ENCODE measurements around the gene BIRC2.

BIRC2 gene

DNA sequence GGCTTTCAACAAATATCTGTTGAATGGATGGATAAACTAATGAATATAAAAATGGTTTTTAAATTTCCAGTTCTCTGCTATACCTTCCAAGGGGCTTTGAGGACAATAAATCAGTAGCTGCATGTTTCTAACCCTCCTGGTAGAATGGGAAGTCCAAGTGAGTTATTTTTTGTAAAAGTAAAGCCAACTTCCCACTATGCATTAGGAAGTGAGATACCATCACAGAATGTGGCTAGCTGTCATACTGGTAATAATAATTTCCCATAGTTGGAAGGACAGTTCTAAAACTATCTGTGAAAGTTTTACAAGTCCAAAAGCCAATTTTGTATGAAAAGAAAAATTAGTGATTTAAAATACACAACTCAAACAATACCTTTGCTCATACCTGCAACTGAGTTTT, 55.5 kb downstream of the BIRC2 start:
- no peak for DNase-seq (ENCODE audit: low spot score)

GRCh38 chr11:102405501-102405900, 58.5 kb downstream of the BIRC2 start:
- DNase-seq (ENCODE audit: low spot score): no peak

- no peak for DNase-seq (ENCODE audit: low spot score)
These were observed 59.1 kb downstream of the BIRC2 start for GRCh38 chr11:102406099-102406498.

DNA sequence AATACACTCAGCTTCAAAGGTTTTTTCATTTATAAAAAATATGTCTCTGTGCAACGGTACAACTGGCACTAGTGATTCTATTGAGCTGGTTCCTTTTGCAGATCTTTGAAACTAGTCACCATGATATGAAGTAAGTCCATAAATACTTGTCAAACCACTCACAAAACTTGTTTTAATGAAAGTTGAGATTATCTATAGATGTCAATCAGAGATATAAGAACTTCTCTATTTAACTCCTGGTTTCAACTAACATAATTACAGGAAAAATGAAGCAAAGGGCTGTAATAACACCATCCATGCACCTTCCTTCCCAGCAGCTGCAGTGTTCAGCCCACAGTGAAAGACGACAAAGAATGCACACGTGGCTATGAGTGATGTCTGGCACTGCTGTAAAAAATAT, 60.9 kb downstream of the BIRC2 start:
- no peak for DNase-seq (ENCODE audit: low spot score)

- no peak for DNase-seq (ENCODE audit: low spot score)
These were observed 61.3 kb downstream of the BIRC2 start for GRCh38 chr11:102408339-102408738.

DNA sequence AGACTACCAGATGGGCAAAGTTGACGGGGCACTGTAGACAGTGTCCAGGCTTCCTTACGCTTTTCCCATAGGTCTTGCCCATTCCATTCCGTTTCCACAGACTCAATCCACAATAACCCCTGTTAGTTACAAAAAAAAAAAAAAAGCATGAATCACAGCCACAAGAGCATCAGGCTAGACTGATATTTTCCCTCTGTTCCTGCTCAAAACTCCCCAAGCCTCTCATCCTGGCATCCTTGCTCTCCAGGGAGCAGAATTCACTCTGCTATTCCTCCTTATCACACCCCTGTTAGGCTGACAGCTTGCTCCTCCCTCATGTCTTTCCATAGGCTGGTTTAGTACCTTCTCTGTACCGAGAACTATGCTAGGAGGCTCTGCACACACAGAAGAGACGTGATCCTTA, 63.4 kb downstream of the BIRC2 start:
- DNase-seq (ENCODE audit: low spot score): no peak

- DNase-seq (ENCODE audit: low spot score): no peak
These were observed 64.1 kb downstream of the BIRC2 start for GRCh38 chr11:102411142-102411541.

- DNase-seq (ENCODE audit: low spot score): no peak
These were observed 66.5 kb downstream of the BIRC2 start for GRCh38 chr11:102413497-102413896.

- DNase-seq (ENCODE audit: low spot score): no peak
These were observed 67.5 kb downstream of the BIRC2 start for GRCh38 chr11:102414559-102414958.

GRCh38 chr11:102415304-102415916, 68.4 kb downstream of the BIRC2 start:
- no peak for DNase-seq (ENCODE audit: low spot score)

DNA sequence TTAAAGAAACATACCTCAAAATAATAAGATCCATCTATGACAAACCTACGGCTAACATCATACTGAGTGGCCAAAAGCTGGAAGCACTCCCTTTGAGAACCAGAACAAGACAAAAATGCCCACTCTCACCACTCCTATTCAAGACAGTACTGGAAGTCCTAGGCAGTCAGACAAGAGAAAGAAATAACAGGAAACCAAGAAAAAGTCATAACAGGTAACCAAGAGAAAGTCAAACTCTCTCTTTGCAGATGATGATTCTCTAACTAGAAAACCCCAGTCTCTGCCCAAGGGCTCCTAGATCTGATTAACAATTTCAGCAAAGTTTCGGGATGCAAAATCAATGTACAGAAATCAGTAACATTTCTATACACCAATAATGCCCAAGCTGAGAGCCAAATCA, 70.0 kb downstream of the BIRC2 start:
- no peak for DNase-seq (ENCODE audit: low spot score)

- no peak for DNase-seq (ENCODE audit: low spot score)
These were observed 72.2 kb downstream of the BIRC2 start for GRCh38 chr11:102419181-102419580.

DNA sequence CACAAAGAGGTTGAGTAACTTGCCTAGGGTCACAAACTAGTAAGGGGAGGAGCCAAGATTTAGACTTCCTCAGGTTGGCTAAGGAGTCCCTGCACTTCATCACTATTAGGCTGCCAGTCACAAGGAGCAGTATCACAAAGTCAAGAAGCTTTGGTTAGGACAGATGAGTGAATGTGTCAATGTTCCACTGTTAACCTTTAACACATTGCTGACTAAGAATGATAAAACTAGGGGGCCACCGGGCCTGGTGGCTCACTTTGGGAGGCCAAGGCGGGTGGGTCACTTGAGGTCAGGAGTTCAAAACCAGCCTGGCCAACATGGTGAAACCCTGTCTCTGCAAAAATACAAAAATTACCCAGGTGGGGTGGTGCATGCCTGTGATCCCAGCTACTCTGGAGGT, 73.5 kb downstream of the BIRC2 start:
- no peak for DNase-seq (ENCODE audit: low spot score)

GRCh38 chr11:102421261-102421660, 74.2 kb downstream of the BIRC2 start:
- no peak for DNase-seq (ENCODE audit: low spot score)

DNA sequence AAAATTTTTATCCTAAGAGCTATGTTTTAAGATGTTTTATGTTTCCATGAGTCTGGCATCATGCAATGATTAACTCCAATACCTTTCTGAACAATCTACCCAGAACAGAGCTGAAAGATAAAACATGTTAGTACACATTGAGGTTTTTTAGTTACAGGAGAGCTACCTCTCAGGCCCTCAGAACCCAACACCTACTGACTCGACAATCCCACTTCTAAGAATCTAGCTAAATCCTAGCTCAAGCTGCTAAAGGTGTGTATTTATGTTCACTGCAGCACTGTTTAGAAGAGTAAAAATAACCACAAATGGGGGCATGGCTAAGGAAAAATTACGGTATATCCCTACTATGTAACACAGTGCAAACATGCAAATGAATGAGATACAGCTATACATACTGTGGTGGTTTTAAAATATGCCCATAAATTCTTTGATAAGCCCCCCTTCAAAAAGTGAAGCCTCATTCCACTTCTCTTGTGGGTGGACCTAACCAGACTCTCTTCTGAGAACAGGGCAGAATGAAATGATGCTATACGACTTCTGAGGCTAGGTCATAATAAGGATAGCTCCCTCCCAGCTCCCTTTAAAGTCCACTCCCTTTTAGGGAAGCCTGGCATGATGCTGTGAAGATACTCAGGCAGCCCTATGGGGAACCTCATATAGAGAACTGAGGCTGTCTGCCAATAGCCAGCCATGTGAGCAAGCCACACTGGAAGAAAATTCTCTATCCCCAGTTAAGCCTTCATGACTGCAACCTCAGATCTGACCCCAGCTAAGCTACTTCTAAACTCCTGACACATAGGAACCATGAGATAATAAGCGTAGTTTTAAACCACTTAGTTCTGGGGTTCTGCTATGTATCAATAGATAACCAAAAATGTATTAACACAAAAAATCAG, 76.1 kb downstream of the BIRC2 start:
- no peak for DNase-seq (ENCODE audit: low spot score)

GRCh38 chr11:102423936-102424335, 76.9 kb downstream of the BIRC2 start:
- no peak for DNase-seq (ENCODE audit: low spot score)

DNA sequence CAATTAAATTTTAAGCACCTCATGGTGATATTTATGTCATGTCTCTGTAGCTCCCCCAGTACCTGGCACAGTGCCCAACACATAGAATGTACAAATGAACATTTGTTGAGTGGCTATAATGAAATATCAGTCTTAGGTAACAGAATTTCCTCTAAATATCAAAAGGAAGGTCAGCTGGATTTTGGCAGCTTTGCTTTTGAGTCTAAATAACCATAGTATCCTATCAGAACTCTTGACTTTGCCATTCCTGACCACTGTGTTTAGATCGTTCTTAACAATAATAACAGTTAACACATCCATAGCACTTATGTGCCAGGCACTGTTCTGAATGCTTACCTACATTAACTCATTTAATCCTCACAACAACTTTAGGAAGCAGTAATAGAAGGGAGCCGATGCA, 79.0 kb downstream of the BIRC2 start:
- no peak for DNase-seq (ENCODE audit: low spot score)

- DNase-seq (ENCODE audit: low spot score): no peak
These were observed 79.6 kb downstream of the BIRC2 start for GRCh38 chr11:102426570-102426969.

- no peak for DNase-seq (ENCODE audit: low spot score)
These were observed 80.1 kb downstream of the BIRC2 start for GRCh38 chr11:102427068-102427467.

Measured in cerebellar cortex (tissue), 1 donor.